Immature natural killer cell (primary cell): ENCODE data around the gene DAZL. TPM values are rescaled to one million over a fixed set of nuclear protein-coding genes. Genes with fewer than 3 reads are reported as not detected.

Experiments used
- DNase-seq, 3 donors: peaks; one replicate each; pipeline ENCODE4 v3.0.0; 2022; ENCODE audit warnings: mixed read lengths in 1 of 3
- H3K27ac Mint-ChIP-seq, 6 donors: one replicate each; pipeline ENCODE4 v1.8.0; 2020; ENCODE audit warnings: mixed read lengths in 6 of 6, mild to moderate bottlenecking in 5 of 6, inconsistent platforms in 4 of 6, moderate library complexity in 3 of 6
- H3K27me3 Mint-ChIP-seq, 3 donors: one replicate each; pipeline ENCODE4 v1.8.0; 2020 to 2021; ENCODE audit warnings: low read depth in 3 of 3, mild to moderate bottlenecking in 3 of 3, mixed read lengths in 3 of 3, moderate library complexity in 3 of 3, inconsistent platforms in 1 of 3
- H3K36me3 Mint-ChIP-seq, 3 donors: one replicate each; pipeline ENCODE4 v1.8.0; 2020; ENCODE audit warnings: mixed read lengths in 3 of 3, inconsistent platforms in 2 of 3, mild to moderate bottlenecking in 2 of 3
- H3K4me1 Mint-ChIP-seq, 2 donors: one replicate each; pipeline ENCODE4 v1.8.0; 2020; ENCODE audit warnings: inconsistent platforms in 2 of 2, mild to moderate bottlenecking in 2 of 2, mixed read lengths in 2 of 2, moderate library complexity in 1 of 2
- H3K4me3 Mint-ChIP-seq, 5 donors: one replicate each; pipeline ENCODE4 v1.8.0; 2020; ENCODE audit warnings: mild to moderate bottlenecking in 5 of 5, mixed read lengths in 5 of 5, inconsistent platforms in 3 of 5, moderate library complexity in 3 of 5
- H3K9me3 Mint-ChIP-seq, 6 donors: one replicate each; pipeline ENCODE4 v1.8.0; 2020; ENCODE audit warnings: mild to moderate bottlenecking in 6 of 6, mixed read lengths in 6 of 6, inconsistent platforms in 4 of 6, moderate library complexity in 3 of 6
- polyA plus RNA-seq, 3 donors: library from polyadenylated mRNA; unstranded; fragments of 300-500 nt; fragmentation: Illumina TruSeq; gene quantifications; one replicate each; pipeline ENCODE4 v1.2.3, GENCODE V29; 2021

The DAZL gene
- polyA plus RNA-seq, 3 donors from 2014 or later: not detected

DNA sequence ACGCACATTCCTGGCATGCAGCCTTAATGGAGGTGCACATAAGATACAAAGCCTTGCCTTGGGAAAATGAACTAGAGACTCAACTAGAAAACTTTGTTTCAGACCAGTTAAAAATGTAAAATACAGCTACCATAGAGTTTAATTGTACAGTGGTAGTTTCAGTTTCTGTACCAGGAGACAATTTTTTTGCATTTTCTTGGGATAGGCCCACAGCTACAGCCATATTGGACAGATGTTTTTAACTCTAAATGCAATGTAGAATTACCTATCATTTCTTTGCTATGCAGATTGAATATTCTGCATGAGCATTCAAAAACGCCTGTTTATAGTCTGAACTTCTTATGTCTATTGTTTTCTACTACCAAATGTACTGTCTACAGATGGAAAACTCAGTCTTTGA is 20.3 kb downstream of the DAZL start:
- no peak for DNase-seq
- Mint-ChIP-seq H3K4me3 (no peak overlapping the region), H3K27ac (no peak overlapping the region), H3K4me1 (no peaks in the 10 kb centered on the region), H3K36me3 (no peaks in the 10 kb centered on the region), H3K9me3 (peaks cover 0 to 1% (median 0%) of the 10 kb centered on the region in 6 donors), H3K27me3 (no peaks in the 10 kb centered on the region)

DNA sequence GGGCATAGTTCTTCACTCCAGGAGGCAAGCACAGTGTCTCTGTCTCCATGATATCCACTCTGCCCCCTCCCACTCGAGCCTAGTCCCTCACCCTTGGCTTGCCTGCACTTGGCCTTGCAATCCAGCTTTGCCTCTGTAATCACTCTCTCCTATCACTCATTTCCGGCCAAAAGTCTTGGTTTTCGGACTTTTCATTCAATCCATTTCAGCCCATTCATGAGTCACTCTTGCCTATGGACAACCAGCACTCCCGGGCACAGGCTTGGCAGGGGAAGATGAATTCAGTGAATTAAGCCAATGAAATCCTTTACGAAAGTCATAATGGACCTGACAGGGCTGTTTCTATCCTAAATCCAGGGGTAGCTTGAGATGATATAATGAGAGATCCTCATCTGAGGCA is 21.7 kb downstream of the DAZL start:
- Mint-ChIP-seq H3K4me3 (no peak overlapping the region), H3K27ac (no peak overlapping the region), H3K27me3 (no peaks in the 10 kb centered on the region), H3K36me3 (no peaks in the 10 kb centered on the region), H3K9me3 (peaks cover 0 to 1% (median 0%) of the 10 kb centered on the region in 6 donors), H3K4me1 (no peaks in the 10 kb centered on the region)
- no peak for DNase-seq

DNA sequence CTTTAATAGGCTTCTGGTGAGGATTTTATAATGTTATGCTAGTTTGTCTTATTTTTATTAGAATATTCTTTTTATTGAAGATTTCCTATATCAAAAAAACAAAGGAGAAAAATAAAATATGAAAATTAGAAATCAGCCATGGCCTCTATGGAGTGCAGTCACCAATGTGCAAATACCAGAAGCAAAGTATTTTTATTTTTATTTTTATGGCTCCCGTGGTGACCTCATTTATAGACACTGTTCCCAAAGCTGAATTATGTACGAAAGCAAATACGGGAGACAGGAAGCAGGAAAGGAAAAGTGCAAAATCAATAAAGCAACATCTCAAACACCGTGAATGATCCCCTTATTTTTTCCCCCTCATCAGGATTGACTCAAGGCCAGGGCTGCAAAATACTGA is 35.1 kb downstream of the DAZL start:
- Mint-ChIP-seq H3K4me3 (no peak overlapping the region), H3K27me3 (peaks cover 3 to 13% (median 8%) of the 10 kb centered on the region in 3 donors), H3K27ac (no peak overlapping the region), H3K9me3 (no peaks in the 10 kb centered on the region), H3K4me1 (no peaks in the 10 kb centered on the region), H3K36me3 (peaks cover 0 to 4% (median 0%) of the 10 kb centered on the region in 3 donors)
- no peak for DNase-seq

DNA sequence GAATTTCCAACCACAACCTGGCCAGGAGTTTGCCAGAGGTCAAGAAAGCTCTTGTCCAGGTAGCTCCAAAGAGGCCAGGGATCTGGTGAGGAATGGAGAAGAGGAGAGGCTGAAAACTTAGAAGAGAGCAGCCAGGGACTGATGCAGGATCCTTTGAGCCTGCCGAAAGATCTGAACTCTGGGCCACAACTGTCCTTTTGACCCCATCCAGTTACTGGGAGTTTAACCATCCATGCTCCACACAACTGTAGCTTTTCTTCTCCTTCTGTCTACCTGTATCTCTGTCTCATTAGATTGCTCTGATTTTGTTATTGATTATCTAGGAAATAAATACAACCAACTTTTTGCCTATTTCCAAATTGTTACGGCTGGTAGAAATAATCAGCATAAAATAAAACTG is 36.7 kb downstream of the DAZL start:
- Mint-ChIP-seq H3K4me3 (no peak overlapping the region), H3K4me1 (no peaks in the 10 kb centered on the region), H3K9me3 (no peaks in the 10 kb centered on the region), H3K36me3 (peaks cover 0 to 4% (median 0%) of the 10 kb centered on the region in 3 donors), H3K27ac (no peak overlapping the region), H3K27me3 (peaks cover 0 to 13% (median 8%) of the 10 kb centered on the region in 3 donors)
- no peak for DNase-seq

DNA sequence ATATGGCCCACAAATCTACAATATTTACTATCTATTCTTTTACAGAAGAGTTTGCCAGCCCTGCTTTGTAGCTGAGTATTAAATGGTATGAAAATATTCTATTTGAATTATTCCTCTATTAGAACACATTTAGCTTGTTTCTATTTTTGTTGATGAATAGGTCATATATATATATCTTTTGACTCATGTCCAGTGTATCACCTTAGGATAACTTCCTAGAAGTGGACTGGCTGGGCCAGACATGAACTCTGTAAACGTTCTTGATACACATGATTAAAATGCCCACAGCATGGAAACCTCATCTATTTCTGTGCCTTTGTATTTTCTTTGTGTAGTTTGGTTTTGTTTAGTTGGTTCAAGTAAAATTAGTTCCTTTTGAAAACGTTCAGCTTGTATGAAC is 37.1 kb downstream of the DAZL start:
- DNase-seq: no peak
- H3K9me3 Mint-ChIP-seq: no peaks in the 10 kb centered on the region
- peaks cover 0 to 4% (median 0%) of the 10 kb centered on the region in 3 donors for H3K36me3 Mint-ChIP-seq
- H3K27me3 Mint-ChIP-seq: peaks cover 0 to 12% (median 7%) of the 10 kb centered on the region in 3 donors
- H3K27ac Mint-ChIP-seq: no peak overlapping the region
- H3K4me1 Mint-ChIP-seq: no peaks in the 10 kb centered on the region
- no peak overlapping the region for H3K4me3 Mint-ChIP-seq

DNA sequence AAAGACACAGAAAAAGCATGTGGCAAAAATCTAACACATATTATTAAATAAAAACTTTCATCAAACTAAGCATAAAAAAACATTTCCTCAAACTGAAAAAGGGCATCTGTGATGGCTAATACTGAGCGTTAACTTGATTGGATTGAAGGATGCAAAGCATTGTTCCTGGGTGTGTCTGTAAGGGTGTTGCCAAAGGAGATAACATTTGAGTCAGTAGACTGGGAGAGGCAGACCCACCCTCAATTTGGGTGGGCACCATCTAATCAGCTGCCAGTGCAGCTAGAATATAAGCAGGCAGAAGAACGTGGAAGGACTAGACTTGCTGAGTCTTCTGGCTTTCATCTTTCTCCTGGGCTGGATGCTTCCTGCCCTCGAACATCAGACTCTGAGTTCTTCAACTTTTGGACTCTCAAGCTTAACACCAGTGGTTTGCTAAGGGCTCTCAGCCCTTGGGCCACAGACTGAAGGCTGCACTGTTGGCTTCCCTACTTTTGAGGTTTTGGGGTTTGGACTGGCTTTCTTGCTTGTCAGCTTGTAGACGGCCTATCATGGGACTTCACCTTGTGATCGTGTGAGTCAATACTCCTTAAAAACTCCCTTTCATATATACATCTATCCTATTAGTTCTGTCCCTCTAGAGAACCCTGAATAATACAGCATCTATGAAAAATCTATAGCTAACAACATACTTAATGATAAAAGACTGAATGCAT is 45.4 kb downstream of the DAZL start:
- Mint-ChIP-seq H3K4me1 (no peaks in the 10 kb centered on the region), H3K27ac (no peak overlapping the region), H3K4me3 (no peak overlapping the region), H3K9me3 (no peaks in the 10 kb centered on the region), H3K36me3 (no peaks in the 10 kb centered on the region), H3K27me3 (peaks cover 0 to 2% (median 0%) of the 10 kb centered on the region in 3 donors)
- no peak for DNase-seq

DNA sequence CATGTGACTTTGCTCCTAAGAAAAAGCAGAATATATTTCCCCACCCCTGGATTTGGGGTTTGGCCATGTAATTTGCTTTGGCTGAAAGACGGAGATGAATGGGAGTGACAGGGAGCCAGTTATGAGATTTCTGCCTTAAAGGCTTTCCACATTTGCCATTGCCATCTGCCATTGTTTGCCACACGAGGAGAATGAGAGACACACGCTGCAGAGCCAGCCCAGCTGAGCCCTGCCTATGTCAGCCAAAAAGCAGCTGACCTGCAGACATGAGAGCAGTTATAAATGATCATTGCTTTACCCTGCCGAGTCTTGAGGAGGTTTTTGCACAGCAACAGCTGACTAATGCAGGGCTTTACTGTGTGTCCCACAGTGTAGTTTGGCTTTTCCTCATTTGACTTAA is 51.1 kb downstream of the DAZL start:
- peaks cover 10 to 17% of the 10 kb centered on the region in 2 donors for H3K4me1 Mint-ChIP-seq
- H3K27ac Mint-ChIP-seq: no peak overlapping the region
- peaks cover 0 to 4% (median 3%) of the 10 kb centered on the region in 3 donors for H3K27me3 Mint-ChIP-seq

DNA sequence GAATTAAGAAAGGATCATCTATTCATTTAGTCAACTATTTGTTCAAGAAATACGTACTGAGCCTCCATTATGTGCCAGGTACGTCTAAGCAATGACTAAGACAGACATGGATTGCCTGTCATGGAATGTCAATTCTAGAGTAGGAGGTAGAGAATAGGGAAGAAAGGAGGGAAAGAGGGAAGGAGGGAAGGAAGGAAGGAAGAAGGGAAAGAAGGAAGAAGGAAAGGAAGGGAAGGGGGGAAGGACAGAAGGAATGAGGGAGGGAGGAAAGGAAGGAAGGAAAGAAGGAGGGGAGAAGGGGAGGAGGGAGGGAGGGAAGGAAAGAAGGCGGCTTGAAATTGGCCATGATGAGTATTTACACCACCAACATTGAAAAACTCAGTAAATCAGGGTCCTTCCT is 52.5 kb downstream of the DAZL start:
- H3K36me3 Mint-ChIP-seq: no peaks in the 10 kb centered on the region
- peaks cover 0 to 4% (median 3%) of the 10 kb centered on the region in 3 donors for H3K27me3 Mint-ChIP-seq
- no peaks in the 10 kb centered on the region for H3K9me3 Mint-ChIP-seq
- no peak overlapping the region for H3K27ac Mint-ChIP-seq
- no peak for DNase-seq
- no peak overlapping the region for H3K4me3 Mint-ChIP-seq
- peaks cover 17 to 25% of the 10 kb centered on the region in 2 donors for H3K4me1 Mint-ChIP-seq

More for the DNA sequence above, 51.1 kb downstream of the DAZL start:
- Mint-ChIP-seq H3K36me3 (no peaks in the 10 kb centered on the region), H3K9me3 (no peaks in the 10 kb centered on the region), H3K4me3 (no peak overlapping the region)
- no peak for DNase-seq

DNA sequence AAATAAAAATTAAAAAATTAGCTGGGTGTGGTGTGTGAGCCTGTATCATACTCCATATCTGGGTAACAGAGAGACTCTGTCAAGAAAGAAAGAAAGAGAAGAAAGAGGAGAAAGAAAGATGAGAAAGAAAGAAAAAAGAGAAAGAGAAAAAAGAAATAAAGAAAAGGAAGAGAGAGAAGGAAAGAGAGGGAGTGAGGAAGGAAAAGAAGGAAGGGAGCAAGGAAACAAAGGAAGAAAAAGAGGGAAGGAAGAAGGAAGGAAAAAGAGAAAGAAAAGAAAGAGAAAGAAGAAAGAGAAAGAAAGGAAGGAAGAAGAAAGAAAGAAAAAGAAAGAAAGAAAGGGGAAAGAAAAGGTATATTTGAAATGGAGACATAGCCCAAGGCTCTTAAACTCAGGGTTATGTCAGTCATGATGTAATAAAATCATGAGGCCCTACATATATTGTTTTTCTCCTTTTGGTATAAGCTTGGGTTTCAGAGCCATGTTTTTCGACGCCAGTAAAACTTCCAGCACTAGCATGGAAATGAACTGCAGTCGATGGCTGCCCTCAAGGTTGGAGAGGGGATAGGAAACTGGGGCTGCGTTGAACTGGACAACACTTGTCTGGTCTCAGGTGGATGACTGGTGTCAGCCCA is 53.8 kb downstream of the DAZL start:
- no peak for DNase-seq
- Mint-ChIP-seq H3K4me3 (no peak overlapping the region), H3K27ac (peak overlapping the region in 1 of 6 donors; percentile 76), H3K9me3 (no peaks in the 10 kb centered on the region), H3K4me1 (peaks cover 30 to 38% of the 10 kb centered on the region in 2 donors), H3K27me3 (peaks cover 0 to 4% (median 3%) of the 10 kb centered on the region in 3 donors), H3K36me3 (no peaks in the 10 kb centered on the region)

DNA sequence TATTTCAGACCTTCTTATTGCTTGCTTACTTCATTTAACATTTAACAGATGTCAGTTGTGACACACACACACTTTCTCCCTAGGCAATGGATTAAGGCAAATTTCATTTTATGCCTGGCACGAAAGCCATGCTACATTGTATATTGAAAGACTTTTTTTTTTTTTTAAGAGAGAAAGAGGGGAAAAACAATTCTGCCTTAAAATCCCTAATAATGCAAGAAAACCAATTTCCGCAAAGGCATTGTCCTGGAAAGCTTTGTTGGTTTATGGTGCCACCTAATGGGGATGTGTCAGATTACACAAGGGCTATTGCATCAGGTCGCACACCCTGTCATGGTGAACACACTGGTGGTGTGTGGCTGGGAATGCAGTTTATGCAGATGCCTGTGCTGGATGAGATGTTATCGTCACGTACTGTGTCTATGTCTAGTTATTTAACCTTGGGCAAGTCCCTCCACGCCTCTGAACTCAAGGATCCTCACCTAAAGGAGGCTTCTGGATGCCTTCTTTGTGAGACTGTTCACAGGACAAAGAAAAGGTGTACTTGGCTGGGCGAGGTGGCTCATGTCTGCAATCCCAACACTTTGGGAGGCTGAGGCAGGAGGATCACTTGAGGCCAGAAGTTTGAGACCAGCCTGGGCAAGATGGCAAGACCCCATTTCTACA is 54.4 kb downstream of the DAZL start:
- peak overlapping the region; percentile 4 to 76 (median 39) for H3K27ac Mint-ChIP-seq
- H3K9me3 Mint-ChIP-seq: no peaks in the 10 kb centered on the region
- DNase-seq: peak; percentile 76 to 78 (median 77)
- H3K4me1 Mint-ChIP-seq: peaks cover 36 to 45% of the 10 kb centered on the region in 2 donors
- H3K36me3 Mint-ChIP-seq: no peaks in the 10 kb centered on the region
- peak overlapping the region; percentile 39 to 66 (median 53) for H3K4me3 Mint-ChIP-seq
- H3K27me3 Mint-ChIP-seq: peaks cover 0 to 6% (median 4%) of the 10 kb centered on the region in 3 donors

DNA sequence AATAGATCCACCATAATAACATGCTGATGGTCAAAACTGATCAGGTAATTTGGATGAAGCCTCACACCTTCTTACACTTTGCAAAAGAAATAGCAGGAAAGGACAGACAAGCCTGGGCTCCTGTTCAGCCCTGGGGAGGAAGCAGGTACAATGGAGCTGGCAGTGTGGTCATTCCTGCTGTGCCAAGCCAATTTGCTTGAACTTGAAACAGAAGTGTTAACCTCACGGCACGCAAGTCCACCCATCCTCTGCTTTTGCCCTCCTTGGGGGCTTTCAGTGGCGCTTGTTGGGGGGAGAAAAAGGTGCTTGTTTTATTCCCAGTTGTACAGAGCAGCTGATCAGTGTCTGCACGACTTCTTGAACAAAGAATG is 54.9 kb downstream of the DAZL start:
- peak overlapping the region; percentile 39 to 66 (median 53) for H3K4me3 Mint-ChIP-seq
- peaks cover 42 to 50% of the 10 kb centered on the region in 2 donors for H3K4me1 Mint-ChIP-seq

DNA sequence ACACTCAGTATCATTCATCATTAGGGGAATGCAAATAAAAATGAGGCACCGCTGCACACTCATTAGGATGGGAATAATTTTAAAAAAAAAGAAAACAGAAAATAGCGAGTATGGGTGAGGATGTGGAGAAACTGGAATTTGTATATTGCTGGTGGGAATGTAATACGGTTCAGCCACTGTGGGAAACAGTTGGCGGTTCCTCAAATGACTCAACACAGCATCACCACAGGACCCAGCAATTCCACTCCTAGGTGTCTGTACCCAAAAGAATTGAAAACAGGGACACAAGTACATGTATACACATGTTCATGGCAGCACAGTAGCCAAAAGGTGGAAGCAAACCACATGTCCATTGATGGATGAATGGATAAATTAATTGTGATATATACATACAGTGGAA is 56.5 kb downstream of the DAZL start:
- no peak for DNase-seq
- H3K4me3 Mint-ChIP-seq: no peak overlapping the region
- H3K36me3 Mint-ChIP-seq: no peaks in the 10 kb centered on the region
- H3K27me3 Mint-ChIP-seq: peaks cover 0 to 10% (median 4%) of the 10 kb centered on the region in 3 donors
- H3K27ac Mint-ChIP-seq: peak overlapping the region in 4 of 6 donors; percentile 17 to 79 (median 67)
- peaks cover 57 to 66% of the 10 kb centered on the region in 2 donors for H3K4me1 Mint-ChIP-seq
- H3K9me3 Mint-ChIP-seq: no peaks in the 10 kb centered on the region

More for the DNA sequence above, 54.9 kb downstream of the DAZL start:
- no peak for DNase-seq
- H3K9me3 Mint-ChIP-seq: no peaks in the 10 kb centered on the region
- peak overlapping the region; percentile 4 to 76 (median 20) for H3K27ac Mint-ChIP-seq
- H3K36me3 Mint-ChIP-seq: no peaks in the 10 kb centered on the region
- peaks cover 0 to 10% (median 4%) of the 10 kb centered on the region in 3 donors for H3K27me3 Mint-ChIP-seq

DNA sequence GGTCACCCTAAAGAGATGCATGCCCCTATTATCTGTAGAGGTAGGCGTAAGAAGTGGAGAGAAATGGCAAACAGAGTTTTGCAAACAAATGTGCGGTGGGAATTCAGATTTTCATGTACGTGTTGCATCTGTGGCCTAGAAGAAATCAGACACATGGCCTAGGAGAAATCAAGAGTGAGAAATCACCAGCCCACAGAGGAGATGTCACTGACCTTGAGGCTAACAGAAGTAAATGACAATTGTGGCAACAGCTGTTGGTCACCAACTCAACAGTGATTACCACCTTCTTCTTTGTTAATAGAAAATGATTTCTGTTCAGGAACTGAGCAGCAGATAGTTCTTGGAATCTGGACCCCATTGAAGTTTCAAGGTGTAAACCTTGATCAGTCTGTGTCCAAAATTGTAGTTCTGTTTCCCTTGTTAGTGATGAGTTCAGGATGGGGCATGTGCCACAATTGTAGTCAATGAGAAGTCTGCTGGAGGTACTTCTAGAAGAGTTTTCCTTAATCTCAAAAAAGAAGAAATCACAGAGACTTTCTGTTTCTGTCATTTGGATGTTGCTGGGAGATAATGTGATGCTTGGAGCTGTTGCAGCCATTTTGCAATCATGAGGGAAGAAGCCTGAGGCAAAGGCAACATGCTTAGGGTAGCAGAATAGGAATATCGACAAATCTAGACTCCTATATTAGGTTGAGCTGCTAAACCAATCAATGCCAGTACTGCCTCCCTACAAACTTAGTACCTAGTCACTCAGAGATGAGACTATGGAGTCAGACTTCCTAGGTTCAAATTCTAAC is 57.5 kb downstream of the DAZL start:
- peaks cover 0 to 10% (median 4%) of the 10 kb centered on the region in 3 donors for H3K27me3 Mint-ChIP-seq
- H3K4me1 Mint-ChIP-seq: peaks cover 66 to 75% of the 10 kb centered on the region in 2 donors
- peak overlapping the region; percentile 1 to 74 (median 42) for H3K4me3 Mint-ChIP-seq
- H3K36me3 Mint-ChIP-seq: no peaks in the 10 kb centered on the region
- H3K9me3 Mint-ChIP-seq: no peaks in the 10 kb centered on the region
- peak; percentile 49 to 57 (median 51) for DNase-seq
- H3K27ac Mint-ChIP-seq: peak overlapping the region; percentile 79 to 91 (median 88)
